Spleen (tissue), 11 donors: ENCODE results near the gene KLHL9. TPM values are rescaled to one million over a fixed set of nuclear protein-coding genes. Genes with fewer than 3 reads are reported as not detected.

Experiments used
- DNase-seq: peaks from one replicate; pipeline ENCODE4 v3.0.0-alpha.2; 2020
- H3K27ac ChIP-seq, 8 donors: fragments of 200-600 bp; sonication (generic) in 7 of 8; 1 replicate in 4 of 8; 2 replicates in 4 of 8; pipeline versions ENCODE4 v1.5.0 to v1.8.0; 2016 to 2021; ENCODE audit warnings: inconsistent platforms in 4 of 8, mild to moderate bottlenecking in 4 of 8, moderate library complexity in 1 of 8
- H3K27me3 ChIP-seq, 7 donors: fragments of 200-600 bp; sonication (generic) in 6 of 7; replicated peaks in 1 of 7; 1 replicate in 4 of 7; 2 replicates in 3 of 7; pipeline versions ENCODE4 v1.5.0 to v1.8.0; 2016 to 2021; ENCODE audit warnings: inconsistent platforms in 3 of 7, mild to moderate bottlenecking in 1 of 7
- H3K36me3 ChIP-seq, 6 donors: fragments of 200-600 bp; sonication (generic) in 5 of 6; 1 replicate in 4 of 6; 2 replicates in 2 of 6; pipeline versions ENCODE4 v1.5.0 to v1.8.0; 2016 to 2021; ENCODE audit warnings: inconsistent platforms in 2 of 6
- H3K4me1 ChIP-seq, 6 donors: fragments of 200-600 bp; sonication (generic) in 5 of 6; 1 replicate in 3 of 6; 2 replicates in 3 of 6; pipeline versions ENCODE4 v1.5.0 to v1.8.0; 2016 to 2021; ENCODE audit warnings: inconsistent platforms in 3 of 6
- H3K4me3 ChIP-seq, 8 donors: fragments of 200-600 bp; sonication (generic) in 7 of 8; 1 replicate in 4 of 8; 2 replicates in 4 of 8; pipeline versions ENCODE4 v1.5.0 to v1.8.0; 2016 to 2021; ENCODE audit warnings: inconsistent platforms in 4 of 8, mild to moderate bottlenecking in 4 of 8, moderate library complexity in 2 of 8
- H3K9me3 ChIP-seq, 8 donors: fragments of 200-600 bp; sonication (generic) in 7 of 8; 1 replicate in 4 of 8; 2 replicates in 4 of 8; pipeline versions ENCODE4 v1.5.0 to v1.8.0; 2016 to 2021; ENCODE audit warnings: inconsistent platforms in 4 of 8
- POLR2A ChIP-seq, 3 donors: fragments of 450-650 bp; IDR thresholded peaks; one replicate each; pipeline ENCODE4 v1.5.1; 2017; ENCODE audit warnings: antibody characterized with exemption in 3 of 3, mild to moderate bottlenecking in 1 of 3
- POLR2AphosphoS5 ChIP-seq, 3 donors: sonication (generic); formaldehyde crosslinking; IDR thresholded peaks; one replicate each; pipeline ENCODE4 v1.5.1; 2017; ENCODE audit warnings: antibody characterized with exemption in 3 of 3
- WGBS, 5 donors: extraction: QIAGEN DNeasy Blood & Tissue Kit in 3 of 5; methylation state at CpG; one replicate each; pipeline versions ENCODE4 v1.1.5 to v1.1.7; 2013 to 2018; 5-methylcytosine and 5-hydroxymethylcytosine counted together
- intact Hi-C: fragments of 100-400 bp; cut with DNase I; formaldehyde crosslinking; loops from one replicate; pipeline ENCODE4 v1.15.0; 2023; ENCODE audit warnings: low total_unique reads
- polyA plus RNA-seq, 3 donors: library from polyadenylated mRNA; stranded (reverse); fragments of 200-250 nt; gene quantifications; one replicate each; pipeline ENCODE4 v1.2.1, GENCODE V29; 2013
- total RNA-seq, 7 donors: library from RNA; depleted of rRNA in 3 of 7; stranded (reverse); fragments of >200 nt in 3 of 7; fragmentation: NEBNext Ultra II Directional in 4 of 7; extraction: Animal tissue kit (Norgen Biotek cat#: 25700) in 4 of 7; gene quantifications; one replicate each; pipeline versions ENCODE4 v1.1.0 to v1.2.1, GENCODE V29; 2016 to 2021
- TF ChIP-seq, protein P1 (sequence below), 11 experiments: fragments of 200-600 bp in 7 of 11; fragments of 450-650 bp in 4 of 11; sonication (generic) in 4 of 11; IDR thresholded peaks in 8 of 11; conservative IDR thresholded peaks in 3 of 11; 1 replicate in 7 of 11; 2 replicates in 4 of 11; pipeline versions ENCODE4 v1.4.0 to v1.8.0; 2016 to 2021; ENCODE audit warnings: antibody characterized with exemption in 11 of 11, inconsistent platforms in 4 of 11, mild to moderate bottlenecking in 1 of 11
- donor health status: healthy with polysubstance abuse.
- donor health status: DM: no; HTN: no; CAD: no; lungs with moderate emphysema.
- donor health status: DM: no; HTN: no; CAD: no.
- donor health status: Bipolar disorder and iron deficiency.
- donor health status: healthy.
- donor health status: DM: no; HTN: no; CAD: no.
- donor health status: DM: yes; HTN: yes; CAD: no.

Gene KLHL9
- total and polyA plus RNA-seq, 10 donors = 7.7 to 32.7 (median 25.4) TPM

GRCh38 chr9:21350787-21351186, 15.6 kb upstream of the KLHL9 start, which contains the start of gene IFNA6:
TSS of gene IFNA6 (minus strand) at chr9:21350887. CDS start at chr9:21350887, 0 bp downstream.
- H3K27me3 ChIP-seq = no peaks in the 10 kb centered on the region
- H3K9me3 ChIP-seq = peaks cover 0 to 10% (median 0%) of the 10 kb centered on the region in 8 donors
- no peaks in the 10 kb centered on the region for H3K4me1 ChIP-seq
- H3K4me3 ChIP-seq = no peak within 1 kb of the TSS
- TF ChIP-seq POLR2AphosphoS5 (IDR thresholded peaks at IDR 0.05) (no peak), POLR2A (IDR thresholded peaks at IDR 0.05) (no peak)
- TF ChIP-seq, protein P1, sequence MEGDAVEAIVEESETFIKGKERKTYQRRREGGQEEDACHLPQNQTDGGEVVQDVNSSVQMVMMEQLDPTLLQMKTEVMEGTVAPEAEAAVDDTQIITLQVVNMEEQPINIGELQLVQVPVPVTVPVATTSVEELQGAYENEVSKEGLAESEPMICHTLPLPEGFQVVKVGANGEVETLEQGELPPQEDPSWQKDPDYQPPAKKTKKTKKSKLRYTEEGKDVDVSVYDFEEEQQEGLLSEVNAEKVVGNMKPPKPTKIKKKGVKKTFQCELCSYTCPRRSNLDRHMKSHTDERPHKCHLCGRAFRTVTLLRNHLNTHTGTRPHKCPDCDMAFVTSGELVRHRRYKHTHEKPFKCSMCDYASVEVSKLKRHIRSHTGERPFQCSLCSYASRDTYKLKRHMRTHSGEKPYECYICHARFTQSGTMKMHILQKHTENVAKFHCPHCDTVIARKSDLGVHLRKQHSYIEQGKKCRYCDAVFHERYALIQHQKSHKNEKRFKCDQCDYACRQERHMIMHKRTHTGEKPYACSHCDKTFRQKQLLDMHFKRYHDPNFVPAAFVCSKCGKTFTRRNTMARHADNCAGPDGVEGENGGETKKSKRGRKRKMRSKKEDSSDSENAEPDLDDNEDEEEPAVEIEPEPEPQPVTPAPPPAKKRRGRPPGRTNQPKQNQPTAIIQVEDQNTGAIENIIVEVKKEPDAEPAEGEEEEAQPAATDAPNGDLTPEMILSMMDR (IDR thresholded peaks at IDR 0.05 in 8 of 11, conservative IDR thresholded peaks at IDR 0.05 in 3 of 11) = no peak
- no peak for DNase-seq
- WGBS, 5 donors = 72 to 88% (median 86%) methylated on average over 1 of the region's 1 CpG
- no peaks in the 10 kb centered on the region for H3K36me3 ChIP-seq
- no peak within 1 kb of the TSS for H3K27ac ChIP-seq
- intact Hi-C loops = no loop called here

GRCh38 chr9:21348430-21348970, 13.3 kb upstream of the KLHL9 start:
- DNase-seq = no peak
- Histone ChIP-seq H3K9me3 (peaks cover 0 to 6% (median 0%) of the 10 kb centered on the region in 8 donors), H3K27ac (no peak overlapping the region), H3K4me3 (no peak overlapping the region), H3K36me3 (no peaks in the 10 kb centered on the region), H3K4me1 (no peaks in the 10 kb centered on the region), H3K27me3 (peaks cover 0 to 4% (median 0%) of the 10 kb centered on the region in 7 donors)
- 76 to 81% (median 80%) methylated on average over 3 of the region's 3 CpGs for WGBS, 5 donors
- intact Hi-C loops = no loop called here
- TF ChIP-seq POLR2AphosphoS5 (IDR thresholded peaks at IDR 0.05) (no peak), POLR2A (IDR thresholded peaks at IDR 0.05) (no peak)
- TF ChIP-seq, protein P1 (IDR thresholded peaks at IDR 0.05 in 8 of 11, conservative IDR thresholded peaks at IDR 0.05 in 3 of 11) = no peak

GRCh38 chr9:21340735-21341134, 5.5 kb upstream of the KLHL9 start:
- intact Hi-C loops = no loop called here
- WGBS, 5 donors = 86 to 95% (median 89%) methylated on average over 4 of the region's 4 CpGs
- Histone ChIP-seq H3K27me3 (peaks cover 0 to 4% (median 0%) of the 10 kb centered on the region in 7 donors), H3K36me3 (no peaks in the 10 kb centered on the region), H3K9me3 (peaks cover 0 to 6% (median 0%) of the 10 kb centered on the region in 8 donors), H3K4me1 (peaks cover 0 to 5% (median 3%) of the 10 kb centered on the region in 6 donors), H3K27ac (no peak overlapping the region), H3K4me3 (no peak overlapping the region)
- DNase-seq = no peak
- TF ChIP-seq, protein P1 (IDR thresholded peaks at IDR 0.05 in 8 of 11, conservative IDR thresholded peaks at IDR 0.05 in 3 of 11) = no peak
- TF ChIP-seq POLR2A (IDR thresholded peaks at IDR 0.05) = no peak
- no peak for TF ChIP-seq POLR2AphosphoS5 (IDR thresholded peaks at IDR 0.05)

GRCh38 chr9:21336457-21336856, 1.3 kb upstream of the KLHL9 start:
- no peaks in the 10 kb centered on the region for H3K9me3 ChIP-seq
- TF ChIP-seq, protein P1 (IDR thresholded peaks at IDR 0.05 in 8 of 11, conservative IDR thresholded peaks at IDR 0.05 in 3 of 11) = no peak
- H3K27me3 ChIP-seq = no peaks in the 10 kb centered on the region
- intact Hi-C loops = no loop called here
- peaks cover 25 to 41% (median 37%) of the 10 kb centered on the region in 6 donors for H3K4me1 ChIP-seq
- no peak overlapping the region for H3K4me3 ChIP-seq
- peaks cover 0 to 15% (median 0%) of the 10 kb centered on the region in 6 donors for H3K36me3 ChIP-seq
- no peak for DNase-seq
- H3K27ac ChIP-seq = no peak overlapping the region
